HFF-Myc (cell line): Measurements from ENCODE around the gene C1QTNF8.
A peak's percentile ranks its signal among the peaks of the same experiment; 100 is the strongest.

Experiments used
- DNase-seq: peaks from one replicate; pipeline ENCODE4 v3.0.0-alpha.2; 2011; ENCODE audit warnings: low read depth; ENCODE audit errors: extremely low read depth
- H3K4me3 ChIP-seq: replicated peaks from 2 replicates; pipeline ENCODE4 v1.5.1; 2011; ENCODE audit warnings: low read depth, mild to moderate bottlenecking, control low read depth, low read length
- TF ChIP-seq, protein P1 (sequence below): IDR thresholded peaks from 2 replicates; pipeline ENCODE4 v1.5.1; 2012; ENCODE audit warnings: mild to moderate bottlenecking, low read depth, low read length, control low read depth; ENCODE audit errors: missing control alignments

C1QTNF8 gene

DNA sequence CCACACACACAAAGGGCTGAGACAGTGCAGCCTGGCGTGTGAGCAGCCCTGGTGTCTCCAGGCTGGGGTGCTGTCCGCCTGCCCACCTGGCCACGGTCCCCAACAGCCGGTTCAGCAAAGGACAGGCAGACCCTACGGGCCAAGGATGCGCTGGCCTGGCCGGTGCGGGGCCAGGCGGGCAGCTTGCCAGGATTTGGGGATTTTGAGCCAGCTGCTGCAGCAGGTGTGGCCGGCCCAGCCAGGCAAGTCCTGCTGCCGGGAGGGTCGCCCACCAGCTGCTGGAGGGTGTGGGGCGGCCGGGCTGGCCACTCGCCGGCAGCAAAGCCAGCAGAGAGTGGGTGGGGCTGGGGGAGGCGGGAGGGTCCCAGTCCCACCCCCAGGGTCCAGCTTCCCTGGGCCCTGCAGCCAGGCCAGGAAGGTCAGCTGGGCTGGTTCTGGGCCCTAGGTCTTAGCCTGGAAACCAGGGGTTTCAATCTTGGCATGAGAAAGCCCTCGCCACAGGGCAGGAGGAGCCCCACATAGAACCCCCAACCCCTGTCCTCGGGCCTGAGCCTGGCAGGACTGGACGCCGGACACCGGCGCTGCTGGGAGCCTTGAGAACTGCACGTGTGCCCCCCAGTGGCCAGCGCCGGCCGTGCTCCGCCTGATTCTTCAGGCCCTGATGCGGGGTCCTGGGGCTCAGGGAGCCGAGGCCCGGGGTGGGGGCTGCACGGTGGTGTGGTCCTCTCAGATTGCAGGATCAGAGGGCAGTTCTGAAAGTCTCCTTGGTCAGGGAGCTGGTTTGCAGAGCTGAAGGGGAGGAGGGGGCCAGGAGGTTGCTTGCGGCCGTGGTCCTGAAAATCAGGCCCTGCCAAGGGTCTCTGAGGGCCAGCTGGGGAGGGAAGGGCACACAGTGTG is 41.1 kb downstream of the C1QTNF8 start:
- TF ChIP-seq, protein P1, sequence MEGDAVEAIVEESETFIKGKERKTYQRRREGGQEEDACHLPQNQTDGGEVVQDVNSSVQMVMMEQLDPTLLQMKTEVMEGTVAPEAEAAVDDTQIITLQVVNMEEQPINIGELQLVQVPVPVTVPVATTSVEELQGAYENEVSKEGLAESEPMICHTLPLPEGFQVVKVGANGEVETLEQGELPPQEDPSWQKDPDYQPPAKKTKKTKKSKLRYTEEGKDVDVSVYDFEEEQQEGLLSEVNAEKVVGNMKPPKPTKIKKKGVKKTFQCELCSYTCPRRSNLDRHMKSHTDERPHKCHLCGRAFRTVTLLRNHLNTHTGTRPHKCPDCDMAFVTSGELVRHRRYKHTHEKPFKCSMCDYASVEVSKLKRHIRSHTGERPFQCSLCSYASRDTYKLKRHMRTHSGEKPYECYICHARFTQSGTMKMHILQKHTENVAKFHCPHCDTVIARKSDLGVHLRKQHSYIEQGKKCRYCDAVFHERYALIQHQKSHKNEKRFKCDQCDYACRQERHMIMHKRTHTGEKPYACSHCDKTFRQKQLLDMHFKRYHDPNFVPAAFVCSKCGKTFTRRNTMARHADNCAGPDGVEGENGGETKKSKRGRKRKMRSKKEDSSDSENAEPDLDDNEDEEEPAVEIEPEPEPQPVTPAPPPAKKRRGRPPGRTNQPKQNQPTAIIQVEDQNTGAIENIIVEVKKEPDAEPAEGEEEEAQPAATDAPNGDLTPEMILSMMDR, result peak; percentile 80
- no peak overlapping the region for H3K4me3 ChIP-seq
- no peak for DNase-seq

DNA sequence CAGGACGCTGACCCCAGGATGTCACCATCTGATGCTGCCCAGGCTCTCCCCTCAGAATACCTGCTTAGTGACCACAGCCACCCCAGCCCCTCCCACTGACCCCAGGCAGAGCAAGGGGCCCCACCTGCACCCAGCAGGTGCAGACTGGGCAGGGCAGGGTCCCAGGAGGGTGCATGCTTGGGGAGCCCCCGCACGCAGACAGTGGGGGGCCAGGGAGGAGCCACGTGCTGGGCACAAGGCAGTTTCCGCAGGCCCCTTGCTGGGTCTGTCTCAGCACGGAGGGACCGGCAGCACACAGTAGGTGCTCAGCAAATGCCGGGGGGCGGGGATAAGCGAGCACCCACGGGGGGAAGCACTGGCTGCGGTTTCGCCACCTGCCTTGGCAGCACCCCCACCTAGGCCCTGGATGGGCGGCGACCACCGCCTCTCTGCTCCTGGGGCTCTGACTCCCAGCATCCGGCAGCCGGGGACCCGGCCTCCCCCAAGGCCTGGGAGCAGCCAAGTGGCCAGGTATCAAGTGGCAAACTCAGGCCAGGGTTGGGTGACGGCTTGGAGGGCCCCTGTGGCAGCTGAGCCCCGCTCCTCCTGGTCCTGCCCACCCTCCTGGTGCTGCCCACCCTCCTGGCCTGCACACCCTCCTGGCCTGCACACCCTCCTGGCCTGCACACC is 42.2 kb downstream of the C1QTNF8 start:
- no peak overlapping the region for H3K4me3 ChIP-seq
- no peak for DNase-seq
- TF ChIP-seq, protein P1, result no peak

DNA sequence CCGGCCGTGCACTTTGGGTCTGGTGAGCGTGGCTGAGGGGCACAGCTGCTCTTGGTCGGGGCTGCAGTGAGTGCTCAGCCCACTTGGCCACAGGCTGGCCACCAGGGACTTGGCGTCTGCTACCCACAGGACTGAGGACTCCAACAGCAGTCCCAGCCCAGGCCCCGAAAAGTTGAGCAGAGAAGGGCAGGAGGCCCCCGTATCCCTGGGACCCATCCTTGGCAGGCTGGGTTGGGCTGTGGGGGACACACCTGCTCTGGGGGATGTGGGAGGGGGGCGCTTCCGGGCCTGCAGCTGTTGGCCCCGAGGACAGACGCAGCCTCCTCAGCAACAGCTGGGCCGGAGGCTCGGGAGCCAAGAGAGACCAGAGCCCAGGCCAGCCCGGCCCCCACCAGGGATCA is 42.9 kb downstream of the C1QTNF8 start:
- no peak for DNase-seq
- H3K4me3 ChIP-seq, result no peak overlapping the region
- TF ChIP-seq, protein P1, result no peak

DNA sequence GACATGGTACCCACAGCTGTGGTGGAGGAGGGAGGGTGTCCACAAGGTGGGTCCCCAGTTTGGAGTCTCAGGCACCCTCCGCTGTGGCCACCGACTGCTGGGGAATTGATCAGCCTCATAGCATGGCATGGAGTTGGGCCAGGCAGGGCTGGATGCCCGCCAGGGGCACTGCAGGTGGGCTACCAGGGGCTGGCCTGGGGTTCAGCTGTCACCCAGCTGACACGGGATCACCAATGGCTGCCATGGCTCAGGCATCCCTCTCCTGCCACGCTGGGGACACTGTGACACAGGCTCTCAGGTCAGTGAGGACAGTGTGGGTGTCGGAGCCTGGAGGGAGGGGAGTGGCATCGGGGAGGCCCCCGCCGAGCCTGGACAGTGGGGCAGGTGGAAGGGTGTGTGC is 43.3 kb downstream of the C1QTNF8 start:
- TF ChIP-seq, protein P1, result no peak
- DNase-seq, result no peak
- no peak overlapping the region for H3K4me3 ChIP-seq

DNA sequence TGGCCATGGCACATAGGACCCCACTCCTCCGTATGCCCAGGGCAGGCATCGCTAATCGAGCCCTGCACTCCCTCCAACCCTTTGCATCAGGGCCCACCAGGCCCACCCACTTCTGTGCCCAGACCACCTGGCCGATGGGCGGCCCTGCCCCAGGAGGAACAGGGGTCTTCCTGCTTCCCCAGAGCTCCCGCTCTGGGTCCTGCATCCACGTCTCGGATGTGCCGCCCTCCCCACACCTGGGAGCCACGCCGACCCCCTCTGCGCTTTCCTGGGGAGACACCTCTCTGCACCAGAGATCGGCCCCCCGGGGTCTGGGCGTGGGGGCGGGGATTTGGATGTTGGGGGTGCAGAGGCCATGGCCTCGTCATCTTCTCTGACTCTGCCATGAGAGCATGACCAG is 44.6 kb downstream of the C1QTNF8 start:
- TF ChIP-seq, protein P1, result no peak

DNA sequence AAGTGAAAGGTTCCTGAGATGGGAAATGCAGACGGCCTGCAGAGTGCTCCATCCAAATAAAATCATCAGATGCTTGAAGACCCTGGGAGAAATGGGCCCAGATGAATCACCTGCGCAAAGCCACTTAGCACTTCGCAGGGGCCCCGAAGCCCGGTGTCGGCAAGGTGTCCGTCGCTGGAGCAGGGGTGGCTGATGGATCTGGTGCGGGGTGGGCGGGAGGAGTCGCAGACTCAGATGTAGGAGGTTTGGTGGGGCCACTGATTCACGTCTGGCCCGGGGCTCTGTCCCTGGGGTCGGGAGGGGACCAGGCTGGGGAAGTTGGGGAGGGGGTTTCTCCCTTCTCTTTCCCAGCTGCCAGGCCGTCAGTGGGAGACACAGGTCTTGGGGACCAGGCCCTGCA is 45.1 kb downstream of the C1QTNF8 start:
- no peak for DNase-seq
- TF ChIP-seq, protein P1, result no peak
- H3K4me3 ChIP-seq, result no peak overlapping the region

More for the DNA sequence above, 44.6 kb downstream of the C1QTNF8 start:
- H3K4me3 ChIP-seq, result no peak overlapping the region
- no peak for DNase-seq
